ENCODE results near the gene GDPD5. TPM values are rescaled to one million over a fixed set of nuclear protein-coding genes. Genes with fewer than 3 reads are reported as not detected.

GDPD5 gene
- total RNA-seq, 1 experiment from 2014 or later, result 4.0 TPM

DNA sequence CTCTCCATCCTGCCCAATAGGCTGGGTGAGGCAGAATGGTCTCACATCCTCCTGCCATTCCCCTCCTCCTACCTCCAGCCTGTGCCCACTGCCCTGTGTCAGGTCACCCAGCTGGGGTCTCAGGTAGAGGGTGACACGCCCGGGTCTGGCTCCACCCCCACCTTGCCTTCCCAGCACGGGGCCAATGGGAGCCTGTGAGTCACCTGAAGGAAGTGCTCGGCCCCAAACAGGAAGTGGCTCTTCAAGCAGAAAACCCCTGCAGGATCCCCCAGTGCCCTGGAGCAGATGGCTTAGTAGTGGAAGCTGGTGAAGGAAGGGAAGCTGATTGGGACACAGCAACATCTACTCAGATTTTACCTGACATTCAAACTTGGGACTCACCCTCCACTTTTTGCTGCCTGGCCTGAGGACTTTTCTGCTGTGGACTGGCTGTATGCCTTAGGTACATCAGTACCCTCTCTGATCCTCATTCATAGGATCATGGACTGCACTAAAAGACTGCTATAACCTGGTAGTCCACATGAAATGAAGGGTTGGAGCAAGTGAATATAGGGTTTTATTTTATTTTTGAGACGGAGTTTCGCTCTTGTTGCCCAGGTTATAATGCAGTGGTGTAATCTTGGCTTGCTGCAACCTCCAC lies 33.4 kb downstream of the GDPD5 start:
- no peak for DNase-seq (ENCODE audit: low spot score)

DNA sequence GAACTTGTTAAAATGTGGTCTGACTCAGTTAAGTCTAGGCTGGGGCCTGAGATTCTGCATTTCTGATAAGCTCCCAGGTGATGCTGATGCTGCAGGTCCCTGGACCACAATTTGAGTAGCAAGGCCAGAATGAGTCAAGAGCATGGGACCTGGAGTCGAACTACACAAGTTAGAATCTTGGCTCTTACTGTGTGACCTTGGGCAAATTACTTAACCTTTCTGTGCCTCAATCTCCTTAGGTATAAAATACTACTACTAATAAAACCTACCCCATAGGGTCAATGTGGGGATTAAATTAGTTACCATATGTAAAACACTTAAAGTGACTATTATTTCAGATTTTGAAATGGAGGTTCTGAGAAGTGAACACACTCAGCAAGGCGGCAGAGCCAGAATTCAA lies 34.3 kb downstream of the GDPD5 start:
- no peak for DNase-seq (ENCODE audit: low spot score)

DNA sequence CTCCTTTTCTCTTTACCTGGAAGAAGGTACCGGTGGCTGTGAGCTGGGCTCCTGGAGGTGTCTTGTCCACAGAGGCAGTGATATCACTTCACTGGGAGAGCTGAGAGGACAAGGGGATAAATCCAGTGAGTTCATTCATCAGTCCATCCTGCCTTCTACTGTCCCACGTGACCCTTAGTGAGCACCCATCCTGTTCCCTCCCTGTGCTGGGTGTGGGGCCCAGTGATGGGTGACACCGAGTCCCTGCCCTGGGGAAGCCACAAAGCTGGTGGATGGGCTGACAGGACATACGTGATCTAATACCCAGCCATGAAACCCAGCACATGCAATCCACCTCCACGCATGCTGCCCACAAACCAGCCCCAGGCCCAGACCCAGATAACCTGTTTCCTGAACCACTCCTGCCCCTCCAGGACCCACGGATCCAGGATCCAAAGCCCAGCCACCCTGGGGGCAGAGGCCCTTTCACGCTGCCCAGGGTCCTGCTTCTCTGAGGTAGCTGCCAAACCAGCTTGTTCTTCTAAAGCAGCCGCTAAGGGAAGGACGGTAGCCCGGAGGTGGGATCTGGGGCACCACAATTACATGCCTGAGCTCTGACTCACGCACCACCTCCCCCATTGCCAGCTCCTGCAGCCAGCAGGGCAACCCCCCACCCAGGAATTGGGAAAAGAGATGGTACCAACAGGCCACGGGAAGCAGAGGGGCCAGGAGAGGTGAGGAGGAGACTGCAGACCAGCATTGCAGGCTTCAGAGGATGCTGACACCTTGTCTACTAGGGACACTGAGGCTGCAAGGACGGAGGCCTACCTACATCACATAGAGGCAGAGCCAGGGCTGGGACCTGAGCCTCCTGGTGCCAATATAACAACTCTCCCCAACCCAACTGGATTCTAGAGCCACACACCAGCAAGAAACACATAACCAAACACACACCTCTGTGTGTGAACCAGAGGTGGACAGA lies 35.2 kb downstream of the GDPD5 start:
- no peak for DNase-seq (ENCODE audit: low spot score)

DNA sequence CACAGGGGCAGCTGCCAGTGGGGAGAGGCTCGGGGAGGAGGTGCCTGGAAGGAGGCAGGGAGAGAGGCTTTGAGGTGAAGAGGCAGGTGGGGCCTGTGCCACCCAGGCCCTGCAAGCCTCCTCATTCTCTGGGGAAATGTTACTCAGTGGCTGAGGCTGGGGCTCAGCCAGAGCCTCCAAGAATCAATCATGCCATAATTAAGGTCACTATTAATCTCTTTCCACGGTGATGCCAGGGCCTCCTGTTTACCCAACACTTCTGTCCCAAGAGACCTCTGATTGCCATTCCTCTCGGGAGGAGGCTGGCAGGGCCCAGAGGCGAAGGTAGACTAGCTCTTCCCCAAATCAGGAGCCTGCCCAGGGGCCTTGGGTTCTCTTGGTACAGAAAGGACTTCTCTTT lies 38.4 kb downstream of the GDPD5 start:
- DNase-seq (ENCODE audit: low spot score), result no peak

DNA sequence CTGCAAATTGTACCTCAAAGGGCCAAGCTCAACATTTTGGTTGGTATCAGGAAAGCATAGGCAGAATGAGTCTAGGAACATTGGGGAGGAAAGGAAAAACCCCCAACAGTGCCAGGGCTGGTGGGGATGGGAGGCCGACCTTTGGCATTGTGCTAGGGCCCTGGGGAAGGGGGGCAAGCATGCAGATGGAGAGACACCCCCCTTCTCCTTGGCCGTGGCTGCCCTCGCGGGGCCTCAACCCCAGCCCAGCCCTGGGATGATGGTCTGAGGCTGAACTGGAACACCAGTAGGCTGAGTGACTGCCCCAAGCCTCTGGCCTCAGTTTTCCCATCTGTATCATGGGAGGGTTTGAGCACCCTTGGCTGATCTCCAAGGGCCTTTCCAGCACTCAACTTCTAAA lies 40.0 kb downstream of the GDPD5 start:
- DNase-seq (ENCODE audit: low spot score), result no peak

DNA sequence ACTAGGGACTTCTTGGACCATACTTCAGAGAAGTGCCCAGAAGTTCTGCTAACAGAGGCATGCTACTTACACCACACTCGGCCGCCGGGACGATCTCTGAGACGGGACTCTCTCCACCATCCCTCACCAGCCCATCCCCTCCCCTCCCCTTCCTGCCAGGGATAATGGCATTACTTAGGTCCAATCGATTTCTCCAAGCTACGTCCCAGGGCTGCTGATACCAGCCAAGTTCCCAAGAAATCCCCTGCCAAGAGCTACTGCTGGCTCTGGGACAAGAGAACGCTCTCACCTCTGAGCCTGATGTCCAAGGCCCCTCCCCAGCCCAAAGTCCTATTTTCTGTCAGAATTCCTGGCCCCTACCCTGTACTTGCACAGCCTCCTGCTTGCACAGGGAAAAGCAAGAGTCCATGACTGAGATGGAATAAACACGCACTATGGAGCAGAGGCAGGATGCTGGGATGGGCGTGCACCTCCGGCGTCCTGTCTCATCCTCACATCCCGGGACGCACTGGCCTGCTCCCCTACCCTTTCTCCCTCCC lies 42.7 kb downstream of the GDPD5 start:
- no peak for DNase-seq (ENCODE audit: low spot score)

DNA sequence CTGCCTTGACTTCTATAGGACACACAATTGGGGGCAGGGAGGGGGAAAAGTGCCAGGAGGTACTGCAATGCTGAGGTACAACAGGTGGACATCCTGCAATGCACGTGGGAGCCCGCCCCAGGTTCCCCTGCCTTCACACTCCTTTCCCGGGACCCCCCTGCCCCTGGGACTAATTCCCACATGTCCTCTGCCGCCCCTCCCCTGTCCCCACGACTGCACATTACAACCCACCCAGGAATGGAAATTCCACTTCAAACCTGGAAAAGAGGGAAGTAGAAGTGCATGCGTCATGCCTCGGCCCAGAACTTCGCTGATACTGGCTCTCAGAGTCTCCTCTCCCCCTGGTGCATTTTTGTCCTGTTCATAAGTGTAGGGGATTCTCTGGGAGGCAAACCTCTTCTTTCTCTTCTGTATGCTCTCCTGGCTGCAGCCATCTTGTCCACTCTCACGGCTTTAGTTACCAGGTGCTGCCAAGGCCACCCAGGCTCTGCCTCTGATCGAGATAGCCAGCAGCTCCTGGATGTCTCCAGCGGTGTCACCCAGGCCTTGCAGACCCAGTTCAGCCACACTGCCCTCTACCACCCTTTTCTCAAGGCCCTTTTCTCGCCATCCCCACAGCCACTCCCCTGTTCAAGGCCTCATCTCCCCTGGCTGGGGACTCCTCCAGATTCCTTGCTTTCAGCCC lies 43.7 kb downstream of the GDPD5 start:
- DNase-seq (ENCODE audit: low spot score), result no peak

DNA sequence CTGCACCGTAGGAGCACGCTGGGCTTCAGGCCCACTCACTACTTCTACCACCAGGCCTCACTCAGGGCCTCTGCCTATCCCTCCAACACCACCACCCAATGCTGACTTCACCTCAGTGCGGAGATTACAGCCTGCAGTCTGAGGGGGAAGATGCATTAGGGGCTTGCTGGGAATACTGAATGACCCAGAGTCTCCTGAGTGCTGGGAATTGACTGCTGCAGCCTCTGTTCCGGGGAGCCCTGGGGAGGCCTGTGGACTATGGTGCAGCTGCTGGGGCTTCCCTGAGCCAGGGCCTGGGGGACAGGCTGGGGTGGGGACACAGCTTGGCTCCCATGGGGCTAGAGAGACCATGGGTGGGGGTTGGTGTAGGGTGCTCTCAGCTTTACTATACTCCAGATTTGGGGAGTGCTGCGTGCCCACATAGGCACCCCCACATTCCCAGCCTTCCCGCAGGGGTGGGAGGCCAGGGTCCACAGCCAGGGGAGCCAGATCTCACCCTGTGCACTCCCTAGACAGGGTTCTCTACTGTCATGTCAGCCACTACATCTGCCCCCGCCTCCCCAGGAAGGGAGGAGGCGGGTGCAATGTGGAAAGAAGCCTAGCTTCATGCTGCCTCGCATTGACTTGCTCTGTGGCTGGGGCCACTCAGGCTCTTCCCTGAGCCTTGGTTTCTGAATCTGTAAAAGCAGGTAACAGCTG lies 44.4 kb downstream of the GDPD5 start:
- DNase-seq (ENCODE audit: low spot score), result no peak

DNA sequence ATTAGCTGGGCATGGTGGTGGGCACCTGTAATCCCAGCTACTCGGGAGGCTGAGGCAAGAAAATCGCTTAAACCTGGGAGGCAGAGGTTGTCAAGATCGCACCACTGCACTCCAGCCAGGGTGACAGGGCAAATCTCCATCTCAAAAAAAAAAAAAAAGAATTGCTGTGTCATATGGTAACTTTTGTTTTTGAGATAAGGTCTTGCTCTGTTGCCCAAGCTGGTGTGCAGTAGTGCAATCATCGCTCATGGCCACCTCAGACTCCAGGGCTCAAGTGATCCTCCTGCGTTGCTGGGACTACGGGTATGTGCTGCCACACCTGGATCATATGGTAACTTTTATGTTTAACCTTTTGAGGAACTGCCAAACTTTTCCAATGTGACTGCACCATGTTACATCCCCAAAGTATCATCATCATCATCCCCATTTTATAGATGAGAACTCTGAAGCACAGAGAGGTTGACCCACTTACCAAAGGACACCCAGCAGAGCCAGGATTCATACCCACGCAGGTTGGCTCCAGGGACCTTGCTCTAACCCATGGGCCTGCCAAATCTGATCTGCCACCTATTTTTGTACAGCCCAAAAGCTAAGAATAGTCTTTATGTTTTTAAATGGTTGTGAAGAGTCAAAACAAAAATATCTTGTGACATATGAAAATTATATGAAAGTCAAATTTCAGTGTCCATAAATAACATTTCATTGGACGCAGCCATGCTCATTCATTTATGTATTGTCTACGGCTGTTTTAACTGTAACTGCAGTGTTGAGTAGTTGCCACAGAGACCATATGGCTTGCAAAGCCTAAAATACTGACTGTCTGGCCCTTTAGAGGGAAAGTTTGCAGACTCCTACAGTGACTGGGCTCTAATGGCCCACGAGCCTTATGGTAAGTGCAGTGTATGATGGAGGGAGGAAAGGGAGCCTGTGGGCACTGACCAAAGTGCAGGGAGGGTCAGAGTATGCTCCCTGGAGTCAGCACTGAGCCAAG lies 45.3 kb downstream of the GDPD5 start:
- DNase-seq (ENCODE audit: low spot score), result no peak

DNA sequence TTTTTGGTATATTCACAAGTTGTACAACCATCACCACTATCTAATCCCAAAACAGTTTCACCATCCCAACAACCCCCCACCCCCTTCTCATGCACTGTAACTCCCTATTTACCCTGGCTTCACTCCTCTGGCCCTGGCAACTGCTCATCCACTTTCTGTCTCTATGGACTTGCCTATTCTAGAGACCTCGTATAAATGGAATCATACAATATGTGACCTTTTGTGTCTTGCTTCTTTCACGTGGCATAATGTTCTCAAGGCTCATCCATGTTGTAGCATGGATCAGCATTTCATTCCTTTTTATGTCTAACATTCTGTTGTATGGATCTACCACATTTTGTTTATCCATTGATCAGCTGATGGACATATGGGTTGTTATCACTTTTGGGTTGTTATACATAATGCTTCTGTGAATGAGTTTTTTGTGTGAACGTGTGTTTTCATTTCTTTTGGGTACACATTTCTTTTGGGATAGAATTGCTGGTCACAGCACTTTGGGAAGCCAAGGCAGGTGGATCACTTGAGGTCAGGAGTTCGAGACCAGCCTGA lies 46.1 kb downstream of the GDPD5 start:
- DNase-seq (ENCODE audit: low spot score), result no peak

DNA sequence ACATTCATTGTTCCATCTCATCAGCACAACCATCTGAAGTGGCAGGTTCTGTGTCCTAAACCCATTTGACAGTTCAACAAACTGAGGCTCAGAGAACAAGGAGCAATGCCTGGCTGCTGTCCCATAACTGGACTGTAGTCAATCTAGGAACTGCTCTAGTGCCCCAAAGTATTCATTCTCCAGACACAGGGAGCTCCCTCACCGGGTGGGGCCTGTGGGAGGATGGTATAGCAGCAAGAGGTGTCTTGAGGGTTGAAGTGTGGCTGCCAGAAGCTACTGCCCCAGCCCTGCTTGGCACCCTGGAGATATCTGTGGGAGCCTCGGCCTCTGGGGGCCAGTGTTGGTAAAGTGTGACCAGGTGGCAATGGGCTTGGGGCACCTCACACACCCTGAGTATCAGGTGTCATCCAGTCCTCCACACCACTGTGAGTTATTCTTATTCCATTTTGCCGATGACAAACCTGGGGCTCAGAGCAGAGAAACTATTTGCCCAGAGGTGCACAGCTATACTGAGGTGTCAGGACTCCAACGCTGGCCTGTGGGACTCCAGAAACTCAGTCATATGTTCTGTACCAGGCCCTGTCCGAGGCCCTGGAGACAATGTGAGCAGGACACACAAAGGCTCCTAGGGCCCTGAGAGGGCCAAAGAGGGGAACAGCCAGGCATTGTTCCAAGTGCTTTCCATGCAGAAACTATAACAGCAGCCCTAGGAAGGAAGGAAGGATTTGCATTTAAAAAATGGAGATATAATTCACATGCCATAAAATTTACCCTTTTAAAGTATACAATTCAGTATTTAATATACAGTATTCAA lies 46.8 kb downstream of the GDPD5 start:
- no peak for DNase-seq (ENCODE audit: low spot score)

DNA sequence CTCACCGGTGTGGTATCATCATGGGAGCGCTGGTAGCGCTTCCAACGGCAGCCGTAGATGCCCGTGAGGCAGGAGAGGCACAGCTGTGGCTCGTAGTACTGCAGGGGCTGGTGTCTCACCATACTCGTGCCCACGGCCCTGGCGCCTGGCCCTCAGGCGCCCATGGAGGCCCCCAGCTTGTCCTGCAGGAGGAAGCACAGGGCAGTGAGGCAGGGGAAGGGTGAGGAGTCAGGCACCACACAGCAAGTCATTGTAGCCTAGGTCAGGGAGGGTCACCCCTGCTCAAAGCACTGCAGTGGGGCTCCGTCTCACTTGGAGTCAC lies 48.2 kb downstream of the GDPD5 start:
- no peak for DNase-seq (ENCODE audit: low spot score)

DNA sequence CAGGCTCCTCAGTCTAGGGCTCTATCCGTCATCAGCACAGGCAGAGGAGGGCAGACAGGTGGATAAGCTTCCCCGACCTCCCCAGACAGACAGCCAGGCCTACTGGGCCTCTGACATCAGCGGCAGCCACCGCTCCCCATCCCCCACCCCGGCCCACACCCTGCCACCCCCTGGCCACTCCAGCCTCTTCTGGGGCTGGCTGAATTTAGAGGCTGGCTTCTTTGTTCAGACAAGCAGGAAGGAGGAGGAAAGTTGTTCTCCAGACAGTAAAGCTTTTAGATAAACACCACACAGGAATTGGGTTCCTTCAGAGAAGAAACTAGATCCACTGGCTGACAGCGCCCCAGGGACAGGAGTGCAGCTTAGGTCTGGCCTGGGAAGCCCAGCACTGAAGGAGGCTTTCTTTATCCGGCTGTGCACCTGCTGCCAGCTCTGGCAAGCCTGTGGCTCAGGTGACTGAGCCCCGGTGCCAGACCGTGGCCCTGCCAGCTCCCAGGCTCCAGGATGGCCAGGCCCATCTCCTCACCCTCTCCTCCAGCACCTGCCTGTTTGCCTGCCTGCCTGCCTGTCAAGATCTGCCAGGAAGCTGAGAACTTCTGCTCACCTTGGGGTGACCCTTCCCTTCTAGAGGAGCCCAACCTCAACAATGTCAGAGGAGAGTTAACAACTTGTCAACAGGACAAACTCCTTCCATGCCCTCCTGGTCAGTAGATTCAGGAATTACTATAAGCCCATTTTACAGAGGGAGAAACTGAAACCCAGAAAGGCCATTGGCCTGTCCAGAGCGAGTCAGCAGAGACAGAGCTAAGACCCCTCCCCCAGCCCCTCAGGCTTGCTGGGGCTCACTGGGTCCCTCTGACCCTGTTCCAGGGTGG lies 48.8 kb downstream of the GDPD5 start:
- no peak for DNase-seq (ENCODE audit: low spot score)

DNA sequence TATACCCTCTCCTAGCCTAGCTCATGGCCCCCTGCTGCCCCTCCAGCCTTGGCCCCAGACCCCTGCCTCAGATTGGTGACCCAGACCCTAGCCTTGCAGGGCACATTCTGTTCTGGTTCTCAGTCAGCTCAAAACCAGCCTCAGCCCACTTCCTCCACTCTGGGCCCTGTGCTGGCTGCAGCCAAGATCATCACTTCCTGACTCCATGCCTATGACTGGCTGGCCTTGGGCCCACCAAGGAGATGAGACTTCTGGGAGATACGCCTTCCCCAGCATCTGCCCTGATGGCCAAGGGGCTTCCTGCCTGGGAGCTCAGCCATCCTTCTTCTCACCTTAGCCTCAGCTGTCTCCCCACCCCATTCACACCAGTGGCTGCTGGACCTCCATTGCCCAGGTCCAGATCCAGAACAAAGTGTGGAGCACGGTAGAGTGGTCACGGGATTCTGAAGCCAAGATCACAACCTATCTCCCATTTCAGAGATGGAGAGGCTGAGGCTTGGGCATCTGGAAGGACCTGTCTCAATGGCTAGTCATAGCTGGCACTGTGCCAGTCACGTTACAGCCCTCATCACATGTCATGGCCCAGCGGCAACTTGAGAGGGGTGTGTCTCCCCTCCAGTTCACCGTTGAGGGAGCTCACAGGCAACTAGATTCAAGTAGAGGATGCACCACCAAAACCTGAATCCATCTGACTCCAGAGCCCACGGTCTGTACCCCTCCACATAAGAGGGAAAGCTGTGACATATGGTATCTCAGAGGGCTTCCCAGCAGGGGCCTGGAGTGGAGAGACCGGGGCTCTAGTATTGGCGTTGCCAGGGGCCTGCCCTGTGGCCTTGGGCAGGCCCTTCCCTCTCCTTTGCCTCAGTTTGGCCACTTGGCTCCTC lies 49.7 kb downstream of the GDPD5 start:
- no peak for DNase-seq (ENCODE audit: low spot score)

DNA sequence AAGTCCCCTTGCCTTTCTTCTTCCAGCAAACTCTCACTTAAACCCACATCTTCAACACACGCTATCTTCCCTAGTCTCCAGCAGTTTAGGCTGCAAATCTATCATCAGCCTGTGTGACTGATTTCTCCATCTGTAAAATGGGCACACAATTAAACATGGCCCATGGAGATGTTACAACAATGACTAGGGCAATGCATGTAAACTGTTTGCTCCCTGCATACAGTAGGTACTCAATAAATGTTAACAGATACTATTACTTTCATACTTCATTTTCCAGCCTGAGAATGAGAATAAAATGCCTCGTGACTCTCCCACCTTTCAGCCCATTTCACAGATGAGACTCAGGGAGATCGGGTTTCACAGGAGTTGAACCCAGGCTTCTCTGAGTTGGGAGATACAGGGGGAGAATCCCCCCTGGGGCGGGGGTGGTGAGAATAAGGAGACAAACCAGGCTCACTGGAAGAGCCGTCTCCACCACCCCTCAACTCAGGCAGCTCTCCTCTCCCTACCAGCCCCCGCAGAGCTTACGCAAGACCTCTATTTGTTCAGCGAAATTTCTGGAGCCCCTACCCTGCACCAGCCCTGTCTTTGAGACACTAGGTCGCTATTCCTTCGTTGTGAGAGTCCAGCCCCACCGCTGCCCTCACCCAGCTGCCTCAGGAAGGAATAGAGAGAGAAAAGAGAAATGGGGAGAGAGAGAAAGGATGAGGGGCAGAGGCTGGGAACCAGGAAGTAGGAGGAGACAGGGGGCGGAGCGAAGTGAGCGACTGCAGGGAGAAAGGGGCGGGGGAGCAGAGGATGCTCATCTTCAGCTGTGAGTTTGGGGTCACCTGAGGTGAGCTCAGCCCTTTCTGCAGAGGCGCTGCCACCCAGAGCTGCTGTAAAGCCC lies 50.6 kb downstream of the GDPD5 start:
- DNase-seq (ENCODE audit: low spot score), result no peak

DNA sequence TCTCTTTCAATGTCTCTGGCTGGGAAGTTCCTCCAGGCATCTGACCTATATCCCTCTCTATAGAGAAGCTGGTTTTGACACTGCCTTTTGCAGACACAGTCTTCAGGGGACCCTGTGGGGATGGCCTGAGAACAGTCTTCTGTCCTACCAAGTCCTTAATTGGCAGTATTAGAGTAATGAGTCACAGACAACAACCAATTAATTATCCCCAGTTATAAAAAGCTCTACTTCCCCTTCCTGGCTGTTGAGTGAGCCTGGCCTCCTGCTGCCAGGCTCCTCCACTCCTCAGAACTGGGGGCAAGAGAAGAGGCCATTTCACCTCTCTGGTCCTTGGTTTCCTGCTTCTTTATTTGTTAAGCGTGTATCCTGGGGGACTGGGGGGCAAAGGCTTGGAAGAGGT lies 51.5 kb downstream of the GDPD5 start:
- DNase-seq (ENCODE audit: low spot score), result peak; percentile 19

Measured in HT-29 (cell line).